ENCODE data around the gene ARHGAP26. TPM values are rescaled to one million over a fixed set of nuclear protein-coding genes. Genes with fewer than 3 reads are reported as not detected.
"Not testable (repeated sequence)": the region's sequence is repeated elsewhere in the genome, so short reads cannot be mapped to it uniquely, and the experiment has no call there.

Gene ARHGAP26
- total RNA-seq, 1 donor from 2014 or later, result 75.0 TPM

DNA sequence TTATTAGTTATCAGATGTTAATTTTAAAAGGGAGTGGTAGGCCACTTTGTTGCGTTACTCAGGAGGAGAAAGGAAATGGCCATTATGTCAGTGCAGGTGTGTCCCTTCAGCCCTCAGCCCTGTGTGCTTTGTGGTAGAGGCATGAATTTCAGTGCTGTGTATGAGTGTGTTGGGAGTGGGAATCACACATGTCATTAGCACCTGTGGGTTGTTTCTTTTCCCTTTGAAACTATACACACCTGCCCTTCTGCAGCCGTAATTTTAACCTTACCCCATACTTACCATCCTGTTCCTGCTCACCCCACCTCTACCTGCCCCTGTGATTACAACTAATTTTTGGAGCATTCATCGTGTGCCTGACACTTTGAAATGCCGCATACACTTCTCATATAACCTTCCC is 156.4 kb downstream of the ARHGAP26 start:
- no peak for DNase-seq (ENCODE audit: low spot score)

DNA sequence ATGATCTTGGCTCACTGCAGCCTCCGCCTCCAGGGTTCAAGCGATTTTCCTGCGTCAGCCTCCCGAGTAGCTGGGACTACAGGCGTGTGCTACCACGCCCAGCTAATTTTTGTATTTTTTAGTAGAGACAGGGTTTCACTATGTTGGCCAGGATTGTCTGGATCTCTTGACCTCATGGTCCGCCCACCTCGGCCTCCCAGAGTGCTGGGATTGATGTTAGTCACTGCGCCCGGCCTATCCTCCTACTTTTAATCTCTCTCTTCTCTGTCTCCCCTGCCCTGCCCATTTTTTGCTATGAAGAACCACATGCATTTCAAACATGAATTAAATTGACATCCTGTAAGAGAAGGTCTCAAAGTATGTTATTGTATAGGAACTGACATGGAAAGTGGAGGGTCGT is 158.8 kb downstream of the ARHGAP26 start:
- DNase-seq (ENCODE audit: low spot score), result not testable (repeated sequence)

DNA sequence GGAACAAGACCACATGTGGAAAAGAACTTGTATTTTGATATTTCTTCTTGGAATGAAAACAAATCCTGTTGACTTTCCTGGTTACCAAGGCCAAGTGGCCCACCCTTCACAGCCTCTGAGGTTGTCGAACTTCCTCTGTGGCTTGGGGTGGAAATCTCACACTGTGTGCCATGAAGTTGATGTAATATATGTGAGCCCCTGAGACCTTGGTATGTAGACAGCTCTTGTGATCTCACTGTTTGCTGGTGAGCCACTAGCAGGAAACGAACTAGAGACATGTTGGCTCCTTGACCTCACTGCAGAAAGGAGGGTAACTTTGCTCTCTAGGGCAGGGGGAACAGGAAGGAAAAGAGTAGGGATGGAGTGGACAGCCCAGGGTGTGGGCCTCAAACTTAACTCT is 159.4 kb downstream of the ARHGAP26 start:
- DNase-seq (ENCODE audit: low spot score), result no peak

DNA sequence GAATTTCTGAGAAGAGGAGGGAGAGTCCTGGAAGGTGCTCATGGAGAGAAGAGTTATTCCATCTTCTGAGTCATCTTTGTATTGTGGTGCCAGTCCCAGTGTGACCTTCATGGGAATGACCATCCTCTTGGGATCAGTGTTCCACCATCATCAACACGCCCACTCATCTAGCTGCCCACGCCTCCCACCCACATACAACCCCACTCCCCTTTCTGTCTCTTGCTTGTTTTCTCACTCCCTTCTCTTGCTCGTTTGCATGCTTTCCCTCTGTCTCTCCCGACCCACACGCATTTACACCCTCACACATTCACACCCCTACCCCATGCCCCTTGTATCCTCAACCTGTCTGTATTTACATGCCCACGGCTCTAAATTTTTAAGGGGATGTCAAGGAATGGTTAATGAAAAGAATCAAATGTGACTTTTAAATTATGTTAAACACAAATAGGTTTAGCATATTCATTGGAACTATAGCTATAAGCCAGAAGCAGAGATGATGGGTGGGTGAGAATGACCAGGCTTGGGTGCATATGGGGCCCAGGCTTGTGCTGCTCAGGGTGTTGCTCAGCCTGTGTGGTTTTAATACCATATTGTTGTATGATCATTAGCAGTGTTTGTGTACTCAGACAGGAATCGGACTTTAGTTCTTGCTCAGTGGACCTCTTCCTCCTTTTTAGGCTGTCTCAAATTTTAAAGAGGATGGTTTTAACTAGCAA is 160.4 kb downstream of the ARHGAP26 start:
- no peak for DNase-seq (ENCODE audit: low spot score)

DNA sequence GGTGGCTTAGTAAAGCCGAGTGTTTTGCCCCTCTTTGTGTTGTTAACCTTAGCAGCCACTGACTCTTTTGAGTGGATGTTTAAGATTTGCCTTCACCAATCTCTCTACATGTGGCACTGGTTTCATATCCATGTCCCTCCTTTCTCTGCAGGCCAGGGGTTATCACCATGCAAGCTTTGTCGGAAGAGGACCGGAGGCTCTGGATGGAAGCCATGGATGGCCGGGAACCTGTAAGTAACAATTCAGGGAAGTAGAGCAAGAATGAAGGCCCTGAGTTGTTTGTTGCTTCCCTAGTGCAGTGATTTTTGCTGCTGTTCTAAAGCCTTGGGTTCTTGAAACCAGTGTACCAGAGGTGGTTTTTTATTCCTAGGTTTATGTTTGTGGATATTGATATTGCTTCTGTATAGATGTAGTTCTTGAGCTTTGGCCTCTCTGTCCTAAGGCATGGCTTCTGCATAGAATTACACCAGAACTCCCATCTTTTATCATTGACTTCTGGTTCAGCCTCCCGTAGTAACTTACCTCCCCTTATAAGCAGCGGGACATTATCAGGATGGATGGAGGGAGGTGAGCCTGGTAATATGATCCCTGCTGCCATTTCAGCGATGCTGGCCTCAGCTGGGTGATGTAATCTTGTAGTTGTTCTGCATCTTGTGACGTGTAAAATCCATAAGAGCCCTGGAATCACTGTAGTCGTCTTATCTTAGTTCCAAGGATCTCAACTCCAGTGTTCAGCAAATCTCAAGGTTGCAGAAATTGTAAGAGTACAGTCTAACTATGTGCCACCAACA is 161.9 kb downstream of the ARHGAP26 start:
- DNase-seq (ENCODE audit: low spot score), result no peak

DNA sequence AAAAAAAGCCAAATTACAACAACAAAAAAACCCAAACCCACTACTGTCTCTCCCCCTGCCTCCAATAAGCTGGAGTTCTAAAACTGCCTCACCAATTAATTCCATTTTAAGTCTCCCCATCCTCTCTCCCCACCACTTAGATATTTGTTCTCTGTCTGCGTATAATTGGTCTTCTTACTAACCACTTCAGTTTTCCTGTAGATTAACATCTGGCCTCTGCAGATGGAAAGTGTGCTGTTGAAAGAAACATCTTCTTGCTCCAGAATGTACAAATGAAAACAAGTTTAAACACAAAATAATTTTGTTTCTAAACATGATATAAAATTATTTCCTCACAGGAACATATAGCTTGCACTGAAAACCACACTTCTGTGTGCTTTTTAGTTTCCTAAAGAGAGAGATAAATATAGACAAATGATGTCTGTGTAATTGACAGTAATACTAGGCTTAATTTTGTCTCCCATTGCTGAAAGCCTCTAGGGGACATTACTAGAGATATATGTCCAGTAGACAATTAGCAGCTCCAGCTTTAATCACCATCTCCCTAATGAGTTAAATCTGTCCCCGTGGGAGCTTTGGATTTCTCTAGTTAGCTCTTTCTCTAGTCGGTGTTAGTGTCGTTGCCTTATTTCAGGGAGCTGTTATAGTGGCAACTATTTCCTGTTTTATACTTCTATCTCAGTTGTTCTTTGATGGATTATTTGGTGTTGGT is 164.0 kb downstream of the ARHGAP26 start:
- no peak for DNase-seq (ENCODE audit: low spot score)

DNA sequence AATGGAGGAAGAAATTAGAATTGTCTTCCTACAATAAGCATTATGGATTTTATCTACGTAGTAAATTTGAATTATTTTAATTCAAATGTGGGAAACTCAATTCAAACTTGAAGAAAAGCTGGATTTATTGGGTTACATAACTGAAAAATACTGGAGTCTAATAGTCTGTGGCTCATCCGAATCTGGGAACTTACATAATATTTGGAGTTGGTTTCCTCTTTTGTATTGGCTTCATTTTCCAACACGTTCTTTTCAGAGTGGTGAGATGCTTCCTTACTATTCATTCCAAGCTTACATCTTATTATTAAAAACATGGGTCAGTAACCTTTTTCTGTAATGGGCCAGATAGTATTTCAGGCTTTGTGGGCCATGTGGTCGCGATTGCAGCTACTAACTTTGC is 164.8 kb downstream of the ARHGAP26 start:
- no peak for DNase-seq (ENCODE audit: low spot score)

DNA sequence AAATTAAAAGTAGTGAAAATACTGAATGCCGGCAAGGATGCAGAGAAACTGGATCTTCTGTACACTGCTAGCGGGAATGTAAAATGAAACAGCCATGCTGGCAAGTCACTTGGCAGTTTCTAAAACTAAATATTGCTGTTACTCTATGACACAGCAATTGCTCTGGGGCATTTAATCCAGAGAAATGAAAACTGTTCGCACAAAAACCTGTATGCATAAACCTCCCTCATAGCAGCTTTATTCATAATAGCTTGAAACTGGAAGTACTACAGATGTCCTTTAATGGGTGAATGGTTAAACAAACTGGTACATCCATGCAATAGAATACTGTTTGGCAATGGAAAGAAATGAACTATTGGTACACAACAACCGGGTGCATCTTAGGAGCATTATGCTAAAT is 167.2 kb downstream of the ARHGAP26 start:
- DNase-seq (ENCODE audit: low spot score), result no peak

DNA sequence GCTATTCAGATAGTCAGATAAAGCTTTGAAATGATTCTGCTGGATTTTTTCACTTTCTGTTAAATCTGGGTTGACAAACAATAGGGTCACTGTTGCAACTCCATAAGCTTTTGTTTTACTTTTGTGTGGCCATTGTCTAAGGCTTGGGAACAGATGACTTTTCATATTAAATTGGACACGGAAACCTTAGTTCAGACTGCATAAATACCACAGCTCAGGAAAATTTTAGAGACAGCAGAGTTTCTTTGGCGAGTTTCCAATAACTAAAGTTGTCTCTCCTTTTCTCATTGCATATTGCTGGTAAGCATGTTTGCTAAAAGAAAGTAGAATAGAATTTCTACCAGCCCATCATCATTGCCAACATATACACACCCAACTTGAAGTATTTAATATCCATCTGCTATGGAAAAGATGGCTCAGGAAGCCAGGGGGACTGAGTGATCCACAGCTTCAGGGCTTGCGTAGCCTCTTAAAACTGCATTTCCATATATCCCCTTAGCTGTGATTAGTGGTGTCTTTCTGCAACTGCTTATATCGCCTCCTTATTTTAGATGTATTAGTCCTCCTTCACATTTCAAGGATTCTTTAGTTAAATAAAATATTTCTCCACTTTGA is 168.2 kb downstream of the ARHGAP26 start:
- no peak for DNase-seq (ENCODE audit: low spot score)

DNA sequence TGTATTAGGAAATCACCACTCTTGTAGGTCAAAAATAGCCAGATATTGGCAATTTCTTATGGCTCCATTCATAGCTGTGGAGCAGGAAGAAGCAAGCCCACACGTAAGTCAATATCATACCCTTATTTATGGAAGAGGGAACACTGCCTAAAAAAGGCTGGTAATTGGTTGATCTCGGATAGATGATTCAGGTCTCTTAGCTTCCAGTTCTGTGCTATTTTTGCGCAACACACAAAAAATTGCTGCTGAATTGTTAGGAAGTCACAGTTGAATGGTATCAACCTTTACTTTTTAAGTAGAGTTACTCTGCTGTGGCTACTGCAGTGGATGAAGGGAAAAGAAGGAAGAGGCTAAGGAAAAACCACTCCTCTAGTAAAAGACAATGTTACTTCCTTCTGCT is 168.8 kb downstream of the ARHGAP26 start:
- no peak for DNase-seq (ENCODE audit: low spot score)

DNA sequence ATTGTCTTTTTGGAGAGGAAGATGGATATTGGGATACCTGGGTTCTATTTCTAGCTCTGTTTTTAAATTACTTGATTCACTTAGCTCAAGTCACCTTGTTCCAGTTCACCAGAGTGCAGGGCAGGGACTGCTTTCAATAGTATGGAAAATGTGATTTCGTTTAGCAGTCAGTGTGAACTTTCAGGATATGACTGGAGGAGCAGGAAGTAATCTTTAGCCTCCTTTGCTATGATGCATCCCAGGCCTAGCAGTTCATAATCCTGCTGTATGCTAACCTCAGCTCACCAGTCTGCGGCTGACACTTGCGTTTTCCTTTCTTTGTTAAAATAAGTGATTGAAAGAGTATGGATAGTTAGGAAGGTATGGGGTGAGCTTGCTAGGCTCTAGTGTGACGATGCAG is 169.7 kb downstream of the ARHGAP26 start:
- DNase-seq (ENCODE audit: low spot score), result no peak

DNA sequence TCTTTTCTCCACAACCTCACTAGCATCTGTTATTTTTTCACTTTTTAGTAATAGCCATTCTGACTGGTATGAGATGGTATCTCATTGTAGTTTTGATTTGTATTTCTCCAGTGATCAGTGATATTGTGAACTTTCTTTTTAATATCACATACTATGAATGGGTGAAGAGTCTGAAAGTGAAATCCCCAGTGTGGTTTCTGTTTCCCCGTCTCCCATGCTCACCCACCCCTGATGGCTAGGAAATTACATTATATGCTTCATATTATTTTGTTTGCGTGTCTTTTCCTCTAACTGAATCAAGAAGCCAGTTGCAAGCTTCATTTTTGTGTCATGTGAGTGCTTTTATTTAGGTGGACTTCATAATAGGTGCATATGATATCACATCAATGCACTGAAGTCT is 171.1 kb downstream of the ARHGAP26 start:
- DNase-seq (ENCODE audit: low spot score), result no peak

DNA sequence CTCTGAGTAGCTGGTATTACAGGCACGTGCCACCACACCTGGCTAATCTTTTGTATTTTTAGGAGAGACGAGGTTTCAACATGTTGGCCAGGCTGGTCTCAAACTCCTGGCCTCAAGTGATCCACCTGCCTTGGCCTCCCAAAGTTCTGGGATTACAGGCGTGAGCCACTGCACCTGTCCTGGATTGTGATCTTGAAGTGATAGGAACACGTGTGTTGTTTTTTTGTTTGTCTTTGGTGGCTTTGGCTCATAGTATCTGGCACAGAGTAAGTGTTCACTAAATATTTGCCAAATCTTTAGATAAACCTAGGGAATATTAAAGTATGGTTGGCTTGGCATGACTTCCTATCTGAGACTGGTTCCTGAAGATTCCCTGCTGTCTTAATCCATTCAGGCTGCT is 172.7 kb downstream of the ARHGAP26 start:
- DNase-seq (ENCODE audit: low spot score), result no peak

DNA sequence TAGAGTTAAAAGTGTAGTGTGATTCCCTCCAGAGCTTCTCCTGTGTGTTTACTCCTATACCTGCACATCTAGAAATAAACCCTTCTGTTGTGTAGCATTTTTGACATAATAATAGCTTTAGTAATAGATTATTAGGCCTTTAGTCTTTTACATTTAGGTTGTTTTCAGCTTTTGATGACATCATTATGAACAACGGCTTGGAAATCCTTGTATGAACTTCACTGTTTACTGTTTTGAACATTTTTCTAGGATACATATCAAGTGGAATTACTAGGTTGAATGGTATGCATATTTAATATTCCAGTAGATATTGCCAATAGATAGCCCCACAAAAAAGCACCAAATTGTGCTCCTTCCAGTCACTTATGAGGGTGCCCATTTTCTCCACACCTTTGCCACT is 174.0 kb downstream of the ARHGAP26 start:
- no peak for DNase-seq (ENCODE audit: low spot score)

DNA sequence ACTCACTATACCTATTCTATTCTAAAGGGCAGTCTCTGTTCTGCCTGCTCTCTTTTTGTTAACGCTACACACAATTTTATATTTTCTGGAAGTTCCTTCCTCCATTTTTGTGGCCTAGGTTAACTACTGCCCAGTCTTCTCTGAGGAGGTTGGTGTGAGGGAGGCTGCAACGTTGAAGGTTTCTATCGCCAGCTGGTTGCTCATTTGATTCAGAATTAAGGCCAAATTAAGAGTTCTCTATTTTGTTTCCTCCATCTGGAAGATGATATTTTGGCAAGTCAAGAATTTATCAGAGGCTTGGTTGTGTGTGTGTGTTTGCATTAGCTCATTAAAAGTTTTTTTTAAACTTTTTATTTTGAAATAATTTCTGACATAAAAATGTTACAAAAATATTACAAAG is 175.1 kb downstream of the ARHGAP26 start:
- DNase-seq (ENCODE audit: low spot score), result no peak

DNA sequence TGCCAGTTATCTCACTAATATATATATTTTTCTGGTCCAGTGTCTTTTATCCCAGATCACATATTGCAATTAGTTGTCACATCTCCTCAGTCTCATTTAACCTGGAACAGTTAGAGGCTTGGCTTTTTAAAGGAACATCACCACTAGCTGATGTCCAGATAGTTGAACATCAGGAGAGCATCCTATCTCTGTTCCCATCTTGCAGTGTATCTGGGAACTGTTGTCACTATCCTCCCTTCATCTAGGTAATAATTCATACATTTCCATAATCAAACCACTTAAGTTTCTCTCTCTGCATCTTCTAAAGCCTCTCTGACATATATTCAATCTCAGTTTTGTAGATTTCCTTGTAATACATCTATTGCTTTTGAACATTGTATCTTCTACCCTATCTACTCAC is 175.7 kb downstream of the ARHGAP26 start:
- DNase-seq (ENCODE audit: low spot score), result no peak

DNA sequence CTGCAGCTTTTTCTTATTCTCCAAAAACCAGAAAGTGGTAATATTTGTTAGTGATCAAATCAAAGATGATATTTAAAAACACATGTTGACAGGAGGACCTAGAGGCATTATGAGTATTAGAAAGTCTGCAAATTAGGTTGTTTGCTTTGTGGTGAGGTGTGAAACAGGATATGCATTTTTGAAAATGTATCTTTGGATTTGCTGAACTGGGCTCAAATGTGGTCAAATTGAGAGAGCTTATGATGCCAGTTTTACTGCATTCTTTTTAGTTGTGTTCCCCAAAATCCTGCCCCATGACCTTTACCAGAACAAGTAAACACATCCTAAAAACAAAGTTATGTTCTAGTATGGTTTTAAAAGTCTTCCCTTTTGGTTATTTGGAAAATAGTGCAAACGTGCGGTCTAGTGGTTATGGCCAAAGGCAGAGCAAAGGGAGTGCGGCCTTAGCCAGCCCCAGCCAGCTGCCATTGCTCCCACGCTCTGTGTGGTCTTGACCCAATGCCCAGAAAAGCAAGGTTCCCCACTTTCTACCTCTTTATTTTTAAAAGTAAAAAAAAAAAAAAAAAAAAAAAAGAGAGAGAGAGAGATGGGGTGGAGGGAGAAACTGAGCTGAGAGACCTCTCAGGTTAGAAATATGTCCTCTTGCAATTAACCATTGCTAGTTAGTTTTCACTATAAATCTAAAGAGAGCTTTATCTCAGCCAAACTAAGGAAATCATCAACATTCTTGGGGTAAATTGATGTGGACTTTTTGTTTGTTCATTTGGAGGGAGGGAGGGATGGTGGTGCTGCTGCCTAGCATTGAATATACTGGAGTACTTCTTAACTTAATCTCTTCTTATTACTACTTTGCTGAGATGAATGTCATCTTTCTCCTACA is 176.6 kb downstream of the ARHGAP26 start:
- DNase-seq (ENCODE audit: low spot score), result no peak

DNA sequence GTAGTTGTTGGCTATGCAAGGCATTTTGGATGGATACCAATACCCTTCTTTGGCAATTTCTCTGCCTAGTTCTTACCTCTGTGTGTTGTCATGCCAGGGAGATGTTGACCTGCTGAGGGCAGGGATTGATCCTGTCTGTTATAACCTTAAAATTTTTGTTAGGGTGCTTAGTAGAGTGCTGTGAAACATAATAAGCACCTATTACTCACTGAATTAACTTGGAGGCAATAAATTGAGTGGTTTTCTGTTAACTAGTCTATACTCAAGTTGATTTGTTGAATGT is 177.2 kb downstream of the ARHGAP26 start:
- no peak for DNase-seq (ENCODE audit: low spot score)

DNA sequence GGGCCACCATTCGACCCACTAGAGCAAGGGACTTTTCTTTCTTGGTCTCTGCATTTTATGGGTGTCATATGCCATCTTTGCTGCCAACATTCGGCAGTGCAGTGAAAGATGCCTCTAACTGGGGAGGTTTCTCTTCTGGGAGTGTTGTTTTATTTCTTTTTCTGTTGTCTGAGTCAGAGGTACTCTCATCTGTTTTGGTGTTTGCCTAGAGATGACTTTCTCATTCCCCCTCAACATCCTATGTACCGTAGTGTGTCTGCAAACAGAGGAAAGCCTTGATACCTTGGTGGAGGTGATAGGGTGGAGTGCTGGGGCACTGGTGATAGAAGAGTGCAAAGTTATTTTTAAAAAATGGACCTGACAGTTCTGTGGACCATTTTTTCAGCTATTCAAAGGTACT is 182.1 kb downstream of the ARHGAP26 start:
- no peak for DNase-seq (ENCODE audit: low spot score)

DNA sequence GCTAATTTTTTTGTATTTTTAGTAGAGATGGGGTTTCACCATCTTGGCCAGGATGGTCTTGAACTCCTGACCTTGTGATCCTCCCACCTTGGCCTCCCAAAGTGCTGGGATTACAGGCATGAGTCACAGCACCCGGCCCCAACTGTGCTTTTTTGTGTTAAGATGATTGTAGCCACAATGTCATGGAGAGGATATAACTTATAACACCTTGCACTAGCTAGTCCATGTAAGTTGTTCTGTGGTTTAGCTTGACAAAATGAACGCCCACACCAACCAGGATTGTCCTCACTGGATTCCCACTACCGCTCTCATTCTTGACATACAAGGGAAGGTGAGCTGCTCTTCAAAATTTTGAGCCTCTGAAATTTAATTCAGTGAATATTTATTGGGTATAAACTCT is 182.7 kb downstream of the ARHGAP26 start:
- DNase-seq (ENCODE audit: low spot score), result not testable (repeated sequence)

DNA sequence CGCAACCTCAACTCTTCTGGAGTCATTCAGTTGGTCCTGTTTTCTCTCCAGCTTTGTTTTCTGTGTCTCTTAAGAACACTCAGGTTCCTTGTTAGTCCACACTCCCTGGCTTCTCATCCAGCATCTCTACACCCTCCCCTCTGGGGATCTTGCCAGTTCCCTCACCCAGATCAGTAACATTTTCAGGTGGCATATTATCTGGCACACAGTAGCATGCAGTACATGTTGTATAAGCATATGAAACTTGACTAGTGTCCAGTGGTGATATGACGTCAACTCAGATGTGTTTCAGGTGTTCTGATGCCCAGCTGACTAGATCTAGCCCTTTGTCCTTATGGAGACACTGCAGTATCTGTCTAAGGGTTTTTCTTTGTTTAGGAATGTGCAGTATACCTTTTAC is 184.3 kb downstream of the ARHGAP26 start:
- no peak for DNase-seq (ENCODE audit: low spot score)

Measured in mesenteric fat pad (tissue), 1 donor.